Lower leg skin (tissue), 3 donors: ENCODE measurements around the gene SLC1A7.

Source experiments
- CTCF ChIP-seq, 3 donors: fragments of 450-650 bp; IDR thresholded peaks; one replicate each; pipeline ENCODE4 v1.5.1; 2016; ENCODE audit warnings: antibody characterized with exemption in 3 of 3, mild to moderate bottlenecking in 3 of 3, moderate library complexity in 2 of 3
- POLR2A ChIP-seq, 2 donors: fragments of 450-650 bp; IDR thresholded peaks; one replicate each; pipeline ENCODE4 v1.6.1; 2016 to 2017; ENCODE audit warnings: antibody characterized with exemption in 2 of 2, mild to moderate bottlenecking in 1 of 2, moderate library complexity in 1 of 2

GRCh38 chr1:53082826-53083455, 59.5 kb downstream of the SLC1A7 start:
- TF ChIP-seq POLR2A (IDR thresholded peaks at IDR 0.05) (no peak), CTCF (IDR thresholded peaks at IDR 0.05) (no peak)
